H1 (cell line): ENCODE data around the gene VSTM4. TPM values are rescaled to one million over a fixed set of nuclear protein-coding genes. Genes with fewer than 3 reads are reported as not detected.

Experiments
- BCL11A ChIP-seq, 2 experiments: IDR thresholded peaks; one replicate each; pipeline ENCODE4 v1.6.1; 2011; ENCODE audit warnings: low read depth in 2 of 2, low read length in 2 of 2, mild to moderate bottlenecking in 2 of 2
- GTF2F1 ChIP-seq: IDR thresholded peaks from 2 replicates; pipeline ENCODE4 v1.6.1; 2012; ENCODE audit warnings: low read depth, low read length, improper control_type of control experiment, borderline replicate concordance
- NRF1 ChIP-seq: IDR thresholded peaks from 2 replicates; pipeline ENCODE4 v1.6.1; 2011; ENCODE audit warnings: mild to moderate bottlenecking, low read depth, low read length, improper control_type of control experiment
- RBBP5 ChIP-seq: IDR thresholded peaks from 2 replicates; pipeline ENCODE4 v1.7.1; 2012; ENCODE audit warnings: low read depth, mild to moderate bottlenecking, inconsistent platforms, low read length, moderate library complexity, borderline replicate concordance
- RNF2 ChIP-seq: fragments of 200-900, 300-1000 bp; sonication (generic); IDR thresholded peaks from 2 replicates; pipeline ENCODE4 v1.7.1; 2016; ENCODE audit warnings: borderline replicate concordance, low read depth, mild to moderate bottlenecking, antibody characterized with exemption, low read length; ENCODE audit not compliant: poor library complexity, severe bottlenecking; ENCODE audit errors: missing control alignments
- SAP30 ChIP-seq: fragments of 300-600 bp; sonication (generic); IDR thresholded peaks from 2 replicates; pipeline ENCODE4 v1.7.1; 2012; ENCODE audit warnings: low read length, moderate library complexity, mild to moderate bottlenecking, inconsistent platforms; ENCODE audit not compliant: insufficient read depth, insufficient replicate concordance
- TEAD4 ChIP-seq: IDR thresholded peaks from 2 replicates; pipeline ENCODE4 v1.6.1; 2012; ENCODE audit warnings: low read depth, low read length, inconsistent platforms, mixed read lengths
- polyA plus RNA-seq, 7 experiments: library from polyadenylated mRNA; depleted of rRNA in 3 of 7; stranded (reverse) in 5 of 7; unstranded in 2 of 7; fragments of >200 nt in 5 of 7; fragments of 200-250 nt in 2 of 7; gene quantifications; 1 replicate in 5 of 7; 2 replicates in 1 of 7; 4 replicates in 1 of 7; pipeline versions ENCODE4 v1.2.1 to v1.2.3, GENCODE V29; 2011 to 2013; ENCODE audit warnings: missing spikeins in 2 of 7, mixed read lengths in 2 of 7
- total RNA-seq: library from RNA; stranded (reverse); fragmentation: NEBNext Ultra II Directional; extraction: Animal tissue kit (Norgen Biotek cat#: 25700); gene quantifications from 2 replicates; pipeline ENCODE4 v1.2.1, GENCODE V29; 2021
- TF ChIP-seq, protein P1 (sequence below): fragments of 300-600 bp; sonication (generic); IDR thresholded peaks from 2 replicates; pipeline ENCODE4 v1.7.1; 2012; ENCODE audit warnings: low read length, moderate library complexity, mild to moderate bottlenecking, inconsistent platforms; ENCODE audit not compliant: insufficient replicate concordance
- TF ChIP-seq, protein P2 (sequence below): IDR thresholded peaks from 2 replicates; pipeline ENCODE4 v1.6.1; 2012; ENCODE audit warnings: inconsistent platforms
- TF ChIP-seq, protein P3 (sequence below): IDR thresholded peaks from 2 replicates; pipeline ENCODE4 v1.6.1; 2012; ENCODE audit warnings: inconsistent platforms

Gene VSTM4
- total and polyA plus RNA-seq, 2 of the 8 experiments (the other 6 are each of a cell fraction or from before 2014, with no cell fraction given) = 0.48 to 0.73 TPM

DNA sequence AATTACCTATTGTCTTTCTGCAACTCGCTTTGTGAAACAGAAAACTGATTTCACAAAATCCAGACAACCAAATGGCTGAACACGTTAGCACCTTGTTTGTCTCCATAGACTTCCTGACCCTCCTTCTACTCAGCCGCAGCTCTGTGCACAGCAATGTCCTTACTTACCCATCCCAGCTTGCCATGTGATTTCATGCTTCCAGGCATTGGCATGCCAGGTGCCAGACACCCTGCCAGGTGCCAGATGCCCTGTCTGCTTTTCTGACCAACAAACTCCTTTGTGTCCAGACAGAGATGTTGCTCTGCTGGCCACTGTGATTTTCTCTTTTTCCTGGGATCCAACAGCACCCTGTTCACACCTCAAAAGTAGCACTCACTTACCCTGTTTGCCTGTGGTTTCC lies 34.6 kb upstream of the VSTM4 start (continued):
- TF ChIP-seq, protein P1, sequence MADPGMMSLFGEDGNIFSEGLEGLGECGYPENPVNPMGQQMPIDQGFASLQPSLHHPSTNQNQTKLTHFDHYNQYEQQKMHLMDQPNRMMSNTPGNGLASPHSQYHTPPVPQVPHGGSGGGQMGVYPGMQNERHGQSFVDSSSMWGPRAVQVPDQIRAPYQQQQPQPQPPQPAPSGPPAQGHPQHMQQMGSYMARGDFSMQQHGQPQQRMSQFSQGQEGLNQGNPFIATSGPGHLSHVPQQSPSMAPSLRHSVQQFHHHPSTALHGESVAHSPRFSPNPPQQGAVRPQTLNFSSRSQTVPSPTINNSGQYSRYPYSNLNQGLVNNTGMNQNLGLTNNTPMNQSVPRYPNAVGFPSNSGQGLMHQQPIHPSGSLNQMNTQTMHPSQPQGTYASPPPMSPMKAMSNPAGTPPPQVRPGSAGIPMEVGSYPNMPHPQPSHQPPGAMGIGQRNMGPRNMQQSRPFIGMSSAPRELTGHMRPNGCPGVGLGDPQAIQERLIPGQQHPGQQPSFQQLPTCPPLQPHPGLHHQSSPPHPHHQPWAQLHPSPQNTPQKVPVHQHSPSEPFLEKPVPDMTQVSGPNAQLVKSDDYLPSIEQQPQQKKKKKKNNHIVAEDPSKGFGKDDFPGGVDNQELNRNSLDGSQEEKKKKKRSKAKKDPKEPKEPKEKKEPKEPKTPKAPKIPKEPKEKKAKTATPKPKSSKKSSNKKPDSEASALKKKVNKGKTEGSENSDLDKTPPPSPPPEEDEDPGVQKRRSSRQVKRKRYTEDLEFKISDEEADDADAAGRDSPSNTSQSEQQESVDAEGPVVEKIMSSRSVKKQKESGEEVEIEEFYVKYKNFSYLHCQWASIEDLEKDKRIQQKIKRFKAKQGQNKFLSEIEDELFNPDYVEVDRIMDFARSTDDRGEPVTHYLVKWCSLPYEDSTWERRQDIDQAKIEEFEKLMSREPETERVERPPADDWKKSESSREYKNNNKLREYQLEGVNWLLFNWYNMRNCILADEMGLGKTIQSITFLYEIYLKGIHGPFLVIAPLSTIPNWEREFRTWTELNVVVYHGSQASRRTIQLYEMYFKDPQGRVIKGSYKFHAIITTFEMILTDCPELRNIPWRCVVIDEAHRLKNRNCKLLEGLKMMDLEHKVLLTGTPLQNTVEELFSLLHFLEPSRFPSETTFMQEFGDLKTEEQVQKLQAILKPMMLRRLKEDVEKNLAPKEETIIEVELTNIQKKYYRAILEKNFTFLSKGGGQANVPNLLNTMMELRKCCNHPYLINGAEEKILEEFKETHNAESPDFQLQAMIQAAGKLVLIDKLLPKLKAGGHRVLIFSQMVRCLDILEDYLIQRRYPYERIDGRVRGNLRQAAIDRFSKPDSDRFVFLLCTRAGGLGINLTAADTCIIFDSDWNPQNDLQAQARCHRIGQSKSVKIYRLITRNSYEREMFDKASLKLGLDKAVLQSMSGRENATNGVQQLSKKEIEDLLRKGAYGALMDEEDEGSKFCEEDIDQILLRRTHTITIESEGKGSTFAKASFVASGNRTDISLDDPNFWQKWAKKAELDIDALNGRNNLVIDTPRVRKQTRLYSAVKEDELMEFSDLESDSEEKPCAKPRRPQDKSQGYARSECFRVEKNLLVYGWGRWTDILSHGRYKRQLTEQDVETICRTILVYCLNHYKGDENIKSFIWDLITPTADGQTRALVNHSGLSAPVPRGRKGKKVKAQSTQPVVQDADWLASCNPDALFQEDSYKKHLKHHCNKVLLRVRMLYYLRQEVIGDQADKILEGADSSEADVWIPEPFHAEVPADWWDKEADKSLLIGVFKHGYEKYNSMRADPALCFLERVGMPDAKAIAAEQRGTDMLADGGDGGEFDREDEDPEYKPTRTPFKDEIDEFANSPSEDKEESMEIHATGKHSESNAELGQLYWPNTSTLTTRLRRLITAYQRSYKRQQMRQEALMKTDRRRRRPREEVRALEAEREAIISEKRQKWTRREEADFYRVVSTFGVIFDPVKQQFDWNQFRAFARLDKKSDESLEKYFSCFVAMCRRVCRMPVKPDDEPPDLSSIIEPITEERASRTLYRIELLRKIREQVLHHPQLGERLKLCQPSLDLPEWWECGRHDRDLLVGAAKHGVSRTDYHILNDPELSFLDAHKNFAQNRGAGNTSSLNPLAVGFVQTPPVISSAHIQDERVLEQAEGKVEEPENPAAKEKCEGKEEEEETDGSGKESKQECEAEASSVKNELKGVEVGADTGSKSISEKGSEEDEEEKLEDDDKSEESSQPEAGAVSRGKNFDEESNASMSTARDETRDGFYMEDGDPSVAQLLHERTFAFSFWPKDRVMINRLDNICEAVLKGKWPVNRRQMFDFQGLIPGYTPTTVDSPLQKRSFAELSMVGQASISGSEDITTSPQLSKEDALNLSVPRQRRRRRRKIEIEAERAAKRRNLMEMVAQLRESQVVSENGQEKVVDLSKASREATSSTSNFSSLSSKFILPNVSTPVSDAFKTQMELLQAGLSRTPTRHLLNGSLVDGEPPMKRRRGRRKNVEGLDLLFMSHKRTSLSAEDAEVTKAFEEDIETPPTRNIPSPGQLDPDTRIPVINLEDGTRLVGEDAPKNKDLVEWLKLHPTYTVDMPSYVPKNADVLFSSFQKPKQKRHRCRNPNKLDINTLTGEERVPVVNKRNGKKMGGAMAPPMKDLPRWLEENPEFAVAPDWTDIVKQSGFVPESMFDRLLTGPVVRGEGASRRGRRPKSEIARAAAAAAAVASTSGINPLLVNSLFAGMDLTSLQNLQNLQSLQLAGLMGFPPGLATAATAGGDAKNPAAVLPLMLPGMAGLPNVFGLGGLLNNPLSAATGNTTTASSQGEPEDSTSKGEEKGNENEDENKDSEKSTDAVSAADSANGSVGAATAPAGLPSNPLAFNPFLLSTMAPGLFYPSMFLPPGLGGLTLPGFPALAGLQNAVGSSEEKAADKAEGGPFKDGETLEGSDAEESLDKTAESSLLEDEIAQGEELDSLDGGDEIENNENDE = no peak
- TF ChIP-seq TEAD4 (no peak), RBBP5 (no peak), BCL11A (IDR thresholded peaks at IDR 0.05; ENCODE audit: low read depth in 2 of 2, low read length in 2 of 2) (no peak), GTF2F1 (no peak), RNF2 (no peak), NRF1 (no peak), SAP30 (no peak)
- TF ChIP-seq, protein P2, sequence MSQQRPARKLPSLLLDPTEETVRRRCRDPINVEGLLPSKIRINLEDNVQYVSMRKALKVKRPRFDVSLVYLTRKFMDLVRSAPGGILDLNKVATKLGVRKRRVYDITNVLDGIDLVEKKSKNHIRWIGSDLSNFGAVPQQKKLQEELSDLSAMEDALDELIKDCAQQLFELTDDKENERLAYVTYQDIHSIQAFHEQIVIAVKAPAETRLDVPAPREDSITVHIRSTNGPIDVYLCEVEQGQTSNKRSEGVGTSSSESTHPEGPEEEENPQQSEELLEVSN = no peak
- TF ChIP-seq, protein P3, sequence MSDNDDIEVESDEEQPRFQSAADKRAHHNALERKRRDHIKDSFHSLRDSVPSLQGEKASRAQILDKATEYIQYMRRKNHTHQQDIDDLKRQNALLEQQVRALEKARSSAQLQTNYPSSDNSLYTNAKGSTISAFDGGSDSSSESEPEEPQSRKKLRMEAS = no peak
